Heart left ventricle (tissue), 16 donors: ENCODE measurements around the gene BRMS1. TPM values are rescaled to one million over a fixed set of nuclear protein-coding genes. Genes with fewer than 3 reads are reported as not detected.
A peak's percentile ranks its signal among the peaks of the same experiment; 100 is the strongest.

ENCODE experiments used
- ATAC-seq, 4 donors: fragments of 200-7000 bp; cut with Tn5 transposase; one replicate each; pipeline ENCODE4 v1.9.1; 2020 to 2022; ENCODE audit warnings: moderate library complexity in 4 of 4, mild to moderate bottlenecking in 3 of 4, moderate number of reproducible peaks in 1 of 4
- DNase-seq, 5 donors: peaks; one replicate each; pipeline ENCODE4 v3.0.0-alpha.2; 2020
- H3K27ac ChIP-seq, 12 donors: fragments of 200-600 bp; sonication (generic) in 4 of 12; one replicate each; pipeline versions ENCODE4 v1.5.0 to v1.8.0; 2016 to 2022; ENCODE audit warnings: mild to moderate bottlenecking in 2 of 12
- H3K27me3 ChIP-seq, 9 donors: fragments of 200-600 bp; sonication (generic) in 2 of 9; one replicate each; pipeline versions ENCODE4 v1.5.1 to v1.8.0; 2016 to 2022; ENCODE audit warnings: mild to moderate bottlenecking in 3 of 9
- H3K36me3 ChIP-seq, 9 donors: fragments of 200-600 bp; sonication (generic) in 2 of 9; one replicate each; pipeline versions ENCODE4 v1.5.0 to v1.8.0; 2018 to 2022; ENCODE audit warnings: mild to moderate bottlenecking in 2 of 9
- H3K4me1 ChIP-seq, 12 donors: fragments of 200-600 bp; sonication (generic) in 4 of 12; one replicate each; pipeline versions ENCODE4 v1.5.0 to v1.8.0; 2016 to 2022; ENCODE audit warnings: mild to moderate bottlenecking in 3 of 12
- H3K4me3 ChIP-seq, 12 donors: fragments of 200-600 bp; sonication (generic) in 4 of 12; one replicate each; pipeline versions ENCODE4 v1.5.0 to v1.8.0; 2017 to 2022; ENCODE audit warnings: mild to moderate bottlenecking in 9 of 12, moderate library complexity in 4 of 12
- H3K9me3 ChIP-seq, 12 donors: fragments of 200-600 bp; sonication (generic) in 4 of 12; one replicate each; pipeline versions ENCODE4 v1.5.0 to v1.8.0; 2016 to 2022; ENCODE audit warnings: mild to moderate bottlenecking in 1 of 12
- CTCF ChIP-seq, 12 donors: fragments of 200-600 bp; sonication (generic) in 4 of 12; IDR thresholded peaks; one replicate each; pipeline versions ENCODE4 v1.5.0 to v1.8.0; 2018 to 2022; ENCODE audit warnings: antibody characterized with exemption in 12 of 12, mild to moderate bottlenecking in 5 of 12
- POLR2A ChIP-seq, 2 donors: fragments of 450-650 bp; IDR thresholded peaks; one replicate each; pipeline ENCODE4 v1.6.1; 2017; ENCODE audit warnings: antibody characterized with exemption in 2 of 2, mild to moderate bottlenecking in 2 of 2, moderate library complexity in 2 of 2
- WGBS, 4 donors: extraction: QIAGEN DNeasy Blood & Tissue Kit in 2 of 4; methylation state at CpG; one replicate each; pipeline versions ENCODE4 v1.1.5 to v1.1.7; 2013 to 2018; 5-methylcytosine and 5-hydroxymethylcytosine counted together
- intact Hi-C, 10 donors: fragments of 100-400 bp; cut with DNase I; formaldehyde crosslinking; loops; one replicate each; pipeline versions ENCODE4 v1.11.1 to v1.14.2; 2022
- polyA plus RNA-seq, 2 donors: library from polyadenylated mRNA; stranded (reverse); fragments of 200-250 nt; gene quantifications; one replicate each; pipeline ENCODE4 v1.2.3, GENCODE V29; 2013
- total RNA-seq, 9 donors: library from RNA; depleted of rRNA in 2 of 9; stranded (reverse); fragments of >200 nt in 2 of 9; fragmentation: NEBNext Ultra II Directional in 3 of 9; extraction: Animal tissue kit (Norgen Biotek cat#: 25700) in 3 of 9; gene quantifications; one replicate each; pipeline versions ENCODE4 v1.1.0 to v1.2.4, GENCODE V29; 2016 to 2023
- donor health status: ischemic (EF 13 %, LVEDD 7.1; RV severe dilation, severe dysfunction).
- donor health status: healthy with polysubstance abuse.
- donor health status: DM: no; HTN: yes; CAD: no.
- donor health status: DM: no; HTN: no; CAD: no.
- donor health status: ischemic (EF 25% LVEDD 6.9; RV normal size, moderate dysfunction).
- donor health status: ischemic (EF 25% LVEDD 5.7; RV mildly dilated, moderate dysfunction).
- donor health status: healthy.
- donor health status: DM: yes; HTN: yes; CAD: no.
- donor health status: ischemic (EF 35%, LVEDD 5.7; RV mildly dilated, moderate dysfunction).
- donor health status: nonischemic (EF 11% LVEDD 7.7; RV severe dilation, severe dysfunction).
- donor health status: DM: yes; HTN: yes; CAD: no.
- donor health status: PGD.
- donor health status: ischemic (EF 29% LVEDD 5.4; RV normal size, mild dysfunction).
- donor health status: nonischemic (EF 23%, LVEDD 6.1; RV moderate dilation, normal function).

The BRMS1 gene
- total and polyA plus RNA-seq, 11 donors = 9.7 to 77.4 (median 22.7) TPM

DNA sequence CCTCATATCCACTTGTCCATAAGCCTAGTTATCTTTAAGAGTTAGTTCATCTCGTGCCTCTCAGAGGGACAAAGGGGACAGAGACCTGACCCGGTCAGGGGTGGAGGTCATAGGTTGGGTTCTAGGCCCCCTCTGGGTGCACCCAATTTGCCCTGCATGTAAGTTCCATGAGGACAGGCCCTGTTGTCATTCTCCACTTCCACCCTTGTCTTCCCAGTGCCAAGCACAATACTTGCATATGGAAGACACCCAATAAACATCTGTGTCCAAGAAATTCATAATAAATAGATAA lies 54.6 kb downstream of the BRMS1 start:
- no peak overlapping the region for H3K27ac ChIP-seq
- H3K4me1 ChIP-seq = peaks cover 0 to 51% (median 31%) of the 10 kb centered on the region in 12 donors
- H3K4me3 ChIP-seq = peak overlapping the region in 1 of 12 donors; percentile 70
- intact Hi-C loops = loop anchor here in 1 of 10 donors (5.0 kb wide), 1 partner anchor 47 kb away; the partner anchor contains the start of gene RIN1
- DNase-seq (no peak), ATAC-seq (no peak)
- H3K27me3 ChIP-seq = peaks cover 6 to 36% (median 26%) of the 10 kb centered on the region in 9 donors
- 63 to 77% (median 72%) methylated on average over 2 of the region's 2 CpGs for WGBS, 4 donors
- peaks cover 0 to 8% (median 0%) of the 10 kb centered on the region in 9 donors for H3K36me3 ChIP-seq
- TF ChIP-seq POLR2A (IDR thresholded peaks at IDR 0.05) = no peak
- no peaks in the 10 kb centered on the region for H3K9me3 ChIP-seq

- no peak for TF ChIP-seq POLR2A (IDR thresholded peaks at IDR 0.05)
- TF ChIP-seq CTCF (IDR thresholded peaks at IDR 0.05) = no peak
- H3K4me1 ChIP-seq = peaks cover 0 to 53% (median 34%) of the 10 kb centered on the region in 12 donors
- H3K36me3 ChIP-seq = peaks cover 0 to 12% (median 0%) of the 10 kb centered on the region in 9 donors
- peak overlapping the region; percentile 19 to 100 (median 88) for H3K4me3 ChIP-seq
- peak overlapping the region; percentile 57 to 99 (median 96) for H3K27ac ChIP-seq
- ATAC-seq (peak; percentile 45 to 63 (median 56)), DNase-seq (peak; percentile 72 to 83 (median 79))
- WGBS, 4 donors = 10 to 12% (median 10%) methylated on average over 31 to 36 of the region's 36 CpGs
- peaks cover 6 to 36% (median 26%) of the 10 kb centered on the region in 9 donors for H3K27me3 ChIP-seq
- H3K9me3 ChIP-seq = no peaks in the 10 kb centered on the region
- intact Hi-C loops = loop anchor here in 6 of 10 donors (5.0 to 10.0 kb wide), 2 partner anchors 48 to 65 kb away; partner anchors contain the start of gene RIN1 (in 1 of the 6)
Measured at GRCh38 chr11:66289548-66290329, 55.2 kb downstream of the BRMS1 start.

- peaks cover 0 to 20% (median 5%) of the 10 kb centered on the region in 9 donors for H3K36me3 ChIP-seq
- peaks cover 0 to 54% (median 34%) of the 10 kb centered on the region in 12 donors for H3K4me1 ChIP-seq
- peaks cover 6 to 32% (median 22%) of the 10 kb centered on the region in 9 donors for H3K27me3 ChIP-seq
- peak within 1 kb of the TSS; percentile 92 to 99 (median 96) for H3K27ac ChIP-seq
- WGBS, 4 donors = 0 to 1% (median 0%) methylated on average over 52 to 87 of the region's 87 CpGs
- intact Hi-C loops = loop anchor here in 5 of 10 donors (10.0 kb wide), 1 partner anchor 64 kb away; no protein-coding TSS in a partner anchor
- peak; percentile 79 to 90 for TF ChIP-seq POLR2A (IDR thresholded peaks at IDR 0.05)
- peak in 4 of 12 donors; percentile 13 to 27 (median 24) for TF ChIP-seq CTCF (IDR thresholded peaks at IDR 0.05)
- DNase-seq (peak; percentile 99 to 100 (median 99)), ATAC-seq (peak; percentile 94 to 98 (median 96))
- no peaks in the 10 kb centered on the region for H3K9me3 ChIP-seq
- H3K4me3 ChIP-seq = peak within 1 kb of the TSS; percentile 70 to 100 (median 90)
Measured at GRCh38 chr11:66288671-66289547, 56.0 kb downstream of the BRMS1 start, which contains the start of gene YIF1A. Gene YIF1A (minus strand): TSS chr11:66289143. CDS start chr11:66288985, 158 bp downstream.

- intact Hi-C loops = loop anchor here in 5 of 10 donors (10.0 kb wide), 1 partner anchor 63 kb away; no protein-coding TSS in a partner anchor
- TF ChIP-seq CTCF (IDR thresholded peaks at IDR 0.05) = no peak
- TF ChIP-seq POLR2A (IDR thresholded peaks at IDR 0.05) = no peak
- H3K9me3 ChIP-seq = no peaks in the 10 kb centered on the region
- H3K27ac ChIP-seq = peak overlapping the region; percentile 92 to 99 (median 96)
- peaks cover 6 to 23% (median 14%) of the 10 kb centered on the region in 9 donors for H3K27me3 ChIP-seq
- DNase-seq = no peak
- 34 to 45% (median 40%) methylated on average over 10 to 20 of the region's 20 CpGs for WGBS, 4 donors
- H3K36me3 ChIP-seq = peaks cover 0 to 23% (median 6%) of the 10 kb centered on the region in 9 donors
- peaks cover 0 to 55% (median 34%) of the 10 kb centered on the region in 12 donors for H3K4me1 ChIP-seq
- H3K4me3 ChIP-seq = peak overlapping the region; percentile 70 to 100 (median 90)
- peak in 1 of 4 donors; percentile 0 for ATAC-seq
Measured at GRCh38 chr11:66287889-66288670, 56.8 kb downstream of the BRMS1 start.
